Peyer's patch (tissue), 4 donors: Measurements from ENCODE around the gene CDK8. TPM values are rescaled to one million over a fixed set of nuclear protein-coding genes. Genes with fewer than 3 reads are reported as not detected.

Source experiments
- DNase-seq, 3 donors: peaks; one replicate each; pipeline ENCODE4 v3.0.0-alpha.2; 2017 to 2019
- H3K27ac ChIP-seq, 4 donors: fragments of 200-600 bp; sonication (generic); one replicate each; pipeline ENCODE4 v1.5.1; 2016 to 2019
- H3K27me3 ChIP-seq, 2 donors: fragments of 200-600 bp; sonication (generic); one replicate each; pipeline ENCODE4 v1.5.1; 2019
- H3K36me3 ChIP-seq, 3 donors: fragments of 200-600 bp; sonication (generic); one replicate each; pipeline ENCODE4 v1.5.1; 2016 to 2019
- H3K4me1 ChIP-seq, 4 donors: fragments of 200-600 bp; sonication (generic); one replicate each; pipeline ENCODE4 v1.5.1; 2016 to 2019
- H3K4me3 ChIP-seq, 4 donors: fragments of 200-600 bp; sonication (generic); 1 replicate in 3 of 4; 2 replicates in 1 of 4; pipeline ENCODE4 v1.5.1; 2016 to 2019; ENCODE audit warnings: mild to moderate bottlenecking in 1 of 4
- H3K9me3 ChIP-seq, 4 donors: fragments of 200-600 bp; sonication (generic); one replicate each; pipeline ENCODE4 v1.5.1; 2016 to 2019; ENCODE audit warnings: mild to moderate bottlenecking in 1 of 4
- POLR2A ChIP-seq, 2 donors: fragments of 450-650 bp; IDR thresholded peaks; one replicate each; pipeline ENCODE4 v1.5.1; 2017; ENCODE audit warnings: antibody characterized with exemption in 2 of 2, mild to moderate bottlenecking in 2 of 2, moderate library complexity in 2 of 2
- total RNA-seq, 4 donors: library from RNA; depleted of rRNA; stranded (reverse); fragments of >200 nt; gene quantifications; one replicate each; pipeline ENCODE4 v1.1.0, GENCODE V29; 2016
- TF ChIP-seq, protein P1 (sequence below), 6 experiments: fragments of 450-650 bp in 4 of 6; fragments of 200-600 bp in 2 of 6; sonication (generic) in 1 of 6; IDR thresholded peaks; one replicate each; pipeline ENCODE4 v1.5.1; 2017 to 2019; ENCODE audit warnings: antibody characterized with exemption in 6 of 6, mild to moderate bottlenecking in 3 of 6, moderate library complexity in 1 of 6

CDK8 gene
- total RNA-seq, 4 donors from 2014 or later: 16.8 to 22.3 (median 20.8) TPM

DNA sequence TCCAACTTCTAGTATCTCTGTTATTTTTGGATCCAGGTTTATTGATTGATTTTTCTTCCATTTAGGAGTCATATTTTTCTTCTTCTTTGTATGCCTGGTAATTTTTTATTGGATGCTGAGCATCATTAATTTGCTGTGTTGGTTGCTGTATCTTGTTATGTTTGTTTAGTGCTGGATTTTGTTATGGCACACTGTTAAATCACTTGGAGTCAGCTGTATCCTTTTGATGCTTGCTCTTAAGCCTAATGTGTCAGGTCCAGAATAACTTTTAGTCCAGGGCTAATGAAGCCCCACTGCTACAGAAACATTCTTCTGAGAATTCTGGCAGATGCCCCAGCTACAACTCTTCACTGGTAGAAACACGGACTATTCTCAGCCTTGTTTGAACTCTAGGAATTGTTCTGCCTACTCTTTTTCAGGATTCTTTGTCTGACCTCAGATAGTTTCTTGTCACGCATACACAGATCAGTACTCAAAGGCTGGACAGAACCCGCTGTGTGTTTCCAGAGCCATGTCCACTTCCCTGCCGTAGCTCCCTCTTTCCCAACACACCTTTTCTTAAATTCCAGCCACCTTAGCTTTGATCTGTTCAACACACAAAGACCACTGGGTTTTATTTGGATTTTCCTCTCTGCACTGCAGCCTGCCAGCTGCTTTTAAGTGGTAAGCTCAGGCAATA lies 166.5 kb downstream of the CDK8 start:
- H3K4me3 ChIP-seq: no peak overlapping the region
- no peak overlapping the region for H3K27ac ChIP-seq
- DNase-seq: no peak
- TF ChIP-seq, protein P1, sequence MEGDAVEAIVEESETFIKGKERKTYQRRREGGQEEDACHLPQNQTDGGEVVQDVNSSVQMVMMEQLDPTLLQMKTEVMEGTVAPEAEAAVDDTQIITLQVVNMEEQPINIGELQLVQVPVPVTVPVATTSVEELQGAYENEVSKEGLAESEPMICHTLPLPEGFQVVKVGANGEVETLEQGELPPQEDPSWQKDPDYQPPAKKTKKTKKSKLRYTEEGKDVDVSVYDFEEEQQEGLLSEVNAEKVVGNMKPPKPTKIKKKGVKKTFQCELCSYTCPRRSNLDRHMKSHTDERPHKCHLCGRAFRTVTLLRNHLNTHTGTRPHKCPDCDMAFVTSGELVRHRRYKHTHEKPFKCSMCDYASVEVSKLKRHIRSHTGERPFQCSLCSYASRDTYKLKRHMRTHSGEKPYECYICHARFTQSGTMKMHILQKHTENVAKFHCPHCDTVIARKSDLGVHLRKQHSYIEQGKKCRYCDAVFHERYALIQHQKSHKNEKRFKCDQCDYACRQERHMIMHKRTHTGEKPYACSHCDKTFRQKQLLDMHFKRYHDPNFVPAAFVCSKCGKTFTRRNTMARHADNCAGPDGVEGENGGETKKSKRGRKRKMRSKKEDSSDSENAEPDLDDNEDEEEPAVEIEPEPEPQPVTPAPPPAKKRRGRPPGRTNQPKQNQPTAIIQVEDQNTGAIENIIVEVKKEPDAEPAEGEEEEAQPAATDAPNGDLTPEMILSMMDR (IDR thresholded peaks at IDR 0.05): no peak
- no peak for TF ChIP-seq POLR2A (IDR thresholded peaks at IDR 0.05)
- H3K9me3 ChIP-seq: no peaks in the 10 kb centered on the region
- no peaks in the 10 kb centered on the region for H3K27me3 ChIP-seq
- no peaks in the 10 kb centered on the region for H3K36me3 ChIP-seq
- H3K4me1 ChIP-seq: peaks cover 0 to 8% (median 0%) of the 10 kb centered on the region in 4 donors

DNA sequence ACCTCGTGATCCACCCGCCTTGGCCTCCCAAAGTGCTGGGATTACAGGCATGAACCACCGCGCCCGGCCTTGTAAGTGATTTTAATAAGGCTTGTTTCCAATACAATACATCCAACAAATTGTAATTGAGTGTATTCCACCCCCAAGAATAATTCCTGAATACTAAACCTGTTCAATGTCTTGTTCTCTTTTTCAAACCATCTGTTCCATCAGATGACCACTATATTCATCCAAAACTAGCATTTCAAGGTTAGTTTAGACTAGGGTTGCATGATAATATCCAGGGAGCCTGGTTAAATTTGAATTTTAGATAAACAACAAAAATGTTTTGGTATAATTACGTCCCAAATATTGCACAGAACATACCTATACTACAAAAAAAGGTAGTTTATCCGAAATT lies 168.1 kb downstream of the CDK8 start:
- Histone ChIP-seq H3K36me3 (no peaks in the 10 kb centered on the region), H3K27ac (no peak overlapping the region), H3K4me3 (no peak overlapping the region), H3K4me1 (peaks cover 0 to 15% (median 0%) of the 10 kb centered on the region in 4 donors), H3K9me3 (no peaks in the 10 kb centered on the region), H3K27me3 (no peaks in the 10 kb centered on the region)
- TF ChIP-seq, protein P1 (IDR thresholded peaks at IDR 0.05): no peak
- TF ChIP-seq POLR2A (IDR thresholded peaks at IDR 0.05): no peak
- no peak for DNase-seq

DNA sequence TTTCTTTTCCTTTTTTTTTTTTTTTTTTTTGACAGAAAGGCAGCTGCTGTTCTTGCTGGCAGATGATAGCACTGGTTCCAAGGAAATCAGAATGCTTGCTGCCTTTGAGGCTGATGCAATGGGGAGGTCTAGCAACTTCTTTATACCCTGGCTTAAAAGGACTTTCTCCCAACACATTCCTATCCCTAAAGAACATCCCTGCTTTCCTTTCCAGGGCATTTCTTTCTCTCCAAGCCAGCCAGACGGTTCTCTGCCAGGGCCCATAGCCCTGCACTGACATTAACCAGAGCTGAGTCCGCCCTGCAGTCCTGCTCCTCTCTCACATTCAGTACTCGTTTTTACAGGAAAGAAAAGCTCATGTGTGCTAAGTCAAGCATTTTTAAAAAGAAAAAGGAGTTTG lies 169.7 kb downstream of the CDK8 start:
- H3K27me3 ChIP-seq: no peaks in the 10 kb centered on the region
- TF ChIP-seq POLR2A (IDR thresholded peaks at IDR 0.05): no peak
- TF ChIP-seq, protein P1 (IDR thresholded peaks at IDR 0.05): no peak
- no peaks in the 10 kb centered on the region for H3K36me3 ChIP-seq
- peaks cover 0 to 15% (median 0%) of the 10 kb centered on the region in 4 donors for H3K4me1 ChIP-seq
- H3K9me3 ChIP-seq: no peaks in the 10 kb centered on the region
- H3K27ac ChIP-seq: peak overlapping the region in 1 of 4 donors; percentile 76
- DNase-seq: no peak
- H3K4me3 ChIP-seq: no peak overlapping the region

DNA sequence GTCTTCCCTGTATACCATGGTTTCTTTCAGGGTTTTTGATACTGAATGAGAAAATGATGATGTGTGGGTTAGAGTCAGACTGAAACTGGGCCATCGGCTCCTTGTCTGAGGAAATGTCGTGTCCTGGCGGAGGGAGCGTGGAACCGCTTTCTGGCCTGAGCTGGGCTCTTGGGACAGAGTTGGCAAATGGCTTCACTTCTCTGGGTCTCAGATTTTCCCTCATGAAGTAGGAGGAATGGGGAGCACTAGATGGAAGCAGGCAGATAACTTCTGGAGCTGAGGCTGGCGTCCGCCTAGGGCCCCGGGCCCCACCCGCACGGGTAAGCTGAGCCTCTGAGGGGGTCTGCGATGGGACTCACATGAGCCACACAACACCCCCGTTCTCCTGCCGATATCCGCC lies 170.3 kb downstream of the CDK8 start:
- peaks cover 0 to 15% (median 0%) of the 10 kb centered on the region in 4 donors for H3K4me1 ChIP-seq
- TF ChIP-seq, protein P1 (IDR thresholded peaks at IDR 0.05): no peak
- TF ChIP-seq POLR2A (IDR thresholded peaks at IDR 0.05): no peak
- H3K9me3 ChIP-seq: no peaks in the 10 kb centered on the region
- no peak overlapping the region for H3K4me3 ChIP-seq
- H3K36me3 ChIP-seq: no peaks in the 10 kb centered on the region
- H3K27me3 ChIP-seq: no peaks in the 10 kb centered on the region
- DNase-seq: no peak
- H3K27ac ChIP-seq: peak overlapping the region in 1 of 4 donors; percentile 76

DNA sequence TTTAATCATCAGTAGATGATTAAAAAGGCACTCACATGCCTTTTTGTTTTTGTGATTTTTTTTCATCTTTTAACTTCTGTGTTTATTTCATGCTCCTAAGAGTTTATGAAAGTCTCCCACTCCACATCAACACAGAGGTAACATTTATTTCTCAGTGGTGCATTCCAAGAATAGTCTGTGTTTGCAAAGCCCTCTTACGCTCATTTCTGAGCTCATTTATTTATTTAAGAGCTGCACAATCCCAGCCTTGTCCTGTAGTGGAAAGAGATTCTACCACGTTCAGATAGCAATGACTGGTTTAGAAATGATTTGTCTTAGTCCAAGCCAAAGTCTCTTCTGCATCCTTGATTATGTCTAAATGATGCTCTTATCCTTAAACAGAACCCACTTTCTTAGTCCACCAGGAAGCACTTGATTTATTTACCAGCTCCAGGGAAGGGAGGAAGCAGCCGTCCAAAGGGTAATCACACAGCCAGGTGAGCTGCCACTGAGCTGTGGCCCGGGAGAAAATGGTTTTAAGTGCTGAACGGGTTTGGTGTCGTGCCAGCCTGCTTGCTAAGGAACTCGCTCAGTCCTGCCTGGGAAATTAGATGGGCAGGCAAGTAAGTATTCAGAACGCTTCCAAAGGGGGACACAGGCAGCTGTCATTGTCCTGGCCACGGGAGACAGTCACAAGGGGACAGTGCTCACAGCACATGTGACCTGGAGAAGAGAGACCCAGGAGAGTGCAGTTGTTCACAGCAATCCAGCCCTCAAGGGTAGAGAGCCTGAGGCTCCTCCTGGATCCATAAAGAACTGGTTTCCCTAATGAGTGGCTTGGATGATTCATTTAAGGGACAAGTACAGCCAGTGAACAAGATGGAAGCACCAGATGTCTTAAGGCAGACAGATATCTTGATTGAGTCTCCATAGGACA lies 171.8 kb downstream of the CDK8 start:
- H3K27ac ChIP-seq: peak overlapping the region in 2 of 4 donors; percentile 34 to 76
- peak in 1 of 3 donors; percentile 51 for DNase-seq
- no peak for TF ChIP-seq POLR2A (IDR thresholded peaks at IDR 0.05)
- TF ChIP-seq, protein P1 (IDR thresholded peaks at IDR 0.05): no peak

More for the DNA sequence above, 171.8 kb downstream of the CDK8 start:
- peaks cover 0 to 15% (median 0%) of the 10 kb centered on the region in 4 donors for H3K4me1 ChIP-seq
- no peak overlapping the region for H3K4me3 ChIP-seq
- H3K27me3 ChIP-seq: no peaks in the 10 kb centered on the region
- H3K36me3 ChIP-seq: no peaks in the 10 kb centered on the region
- H3K9me3 ChIP-seq: no peaks in the 10 kb centered on the region
